Endothelial cell of umbilical vein (primary cell): ENCODE measurements around the gene MCRIP1. TPM values are rescaled to one million over a fixed set of nuclear protein-coding genes. Genes with fewer than 3 reads are reported as not detected.

Experiments used
- BruUV-seq: library from RNA; stranded (reverse); fragments of 400-500 nt; replicated peaks from 2 replicates; lab custom pipeline; 2021; lab: Mats Ljungman, UMichigan
- CTCF ChIA-PET: fragments of 300-600, 350-600 bp; sonication (Branson Sonifier 250); formaldehyde crosslinking; loops from one replicate; lab custom pipeline; 2021; ENCODE audit warnings: antibody characterized with exemption, inconsistent platforms; lab: Charles Lee
- POLR2A ChIA-PET: fragments of 300-600, 350-600 bp; sonication (Branson Sonifier 250); formaldehyde crosslinking; loops from one replicate; lab custom pipeline; 2021; ENCODE audit warnings: antibody characterized with exemption, inconsistent platforms; lab: Charles Lee
- DNase-seq: peaks from one replicate; pipeline ENCODE4 v3.0.0-alpha.2; 2011; ENCODE audit warnings: low read depth, low spot score
- FAIRE-seq: peaks from 2 replicates; lab custom pipeline; 2011; peaks lifted over from hg19 to GRCh38; lab: Jason Lieb, UNC
- H2AFZ ChIP-seq: 2 replicates; pipeline ENCODE4 v1.6.0; 2012; ENCODE audit warnings: low read depth, low read length, control low read depth, inconsistent platforms
- H3K27ac ChIP-seq: 2 replicates; pipeline ENCODE4 v1.5.1; 2011; ENCODE audit warnings: low read depth, mild to moderate bottlenecking, control low read depth, low read length, moderate library complexity; ENCODE audit not compliant: insufficient read depth
- H3K27me3 ChIP-seq, 2 experiments: 2 replicates each; pipeline versions ENCODE4 v1.6.0 to v1.6.1; 2011; ENCODE audit warnings: low read length in 2 of 2, mixed read lengths in 1 of 2; ENCODE audit not compliant: control insufficient read depth in 2 of 2, insufficient read depth in 2 of 2
- H3K36me3 ChIP-seq, 2 experiments: 2 replicates in 1 of 2; 3 replicates in 1 of 2; pipeline ENCODE4 v1.5.1; 2011; ENCODE audit warnings: low read length in 2 of 2, mild to moderate bottlenecking in 1 of 2, moderate library complexity in 1 of 2; ENCODE audit not compliant: control insufficient read depth in 2 of 2, insufficient read depth in 2 of 2; ENCODE audit errors: extremely low read depth in 1 of 2
- H3K4me1 ChIP-seq: 3 replicates; pipeline ENCODE4 v1.5.1; 2011; ENCODE audit warnings: mild to moderate bottlenecking, low read length; ENCODE audit not compliant: control insufficient read depth, insufficient read depth; ENCODE audit errors: extremely low read depth
- H3K4me2 ChIP-seq: 2 replicates; pipeline ENCODE4 v1.6.1; 2011; ENCODE audit warnings: low read length, control low read depth, mixed read lengths; ENCODE audit not compliant: insufficient read depth
- H3K4me3 ChIP-seq, 3 experiments: fragments of 200-600 bp in 1 of 3; sonication (generic), shearing (Covaris generic) in 1 of 3; replicated peaks in 1 of 3; 2 replicates each; pipeline ENCODE4 v1.5.1; 2011 to 2016; ENCODE audit warnings: control low read depth in 3 of 3, low read length in 3 of 3, mild to moderate bottlenecking in 2 of 3, inconsistent platforms in 1 of 3, low read depth in 1 of 3, moderate library complexity in 1 of 3; ENCODE audit not compliant: insufficient read depth in 1 of 3
- H3K79me2 ChIP-seq: 2 replicates; pipeline ENCODE4 v1.6.0; 2012; ENCODE audit warnings: low read length, inconsistent platforms; ENCODE audit not compliant: control insufficient read depth, insufficient read depth
- H3K9ac ChIP-seq: replicated peaks from 2 replicates; pipeline ENCODE3; 2011; ENCODE audit warnings: low read length, control low read depth; ENCODE audit not compliant: insufficient read depth; ENCODE audit errors: extremely low read depth
- H3K9me1 ChIP-seq: replicated peaks from 3 replicates; pipeline ENCODE4 v1.6.0; 2011; ENCODE audit warnings: mild to moderate bottlenecking, low read length; ENCODE audit not compliant: control insufficient read depth, insufficient read depth; ENCODE audit errors: extremely low read depth
- H3K9me3 ChIP-seq: replicated peaks from 2 replicates; pipeline ENCODE4 v1.5.1; 2012; ENCODE audit warnings: low read length, inconsistent platforms; ENCODE audit not compliant: control insufficient read depth, insufficient read depth
- H4K20me1 ChIP-seq: replicated peaks from 2 replicates; pipeline ENCODE3; 2011; ENCODE audit warnings: mild to moderate bottlenecking, low read length; ENCODE audit not compliant: control insufficient read depth, insufficient read depth; ENCODE audit errors: extremely low read depth
- CTCF ChIP-seq, 2 donors: IDR thresholded peaks; 1 replicate in 1 of 2; 2 replicates in 1 of 2; pipeline ENCODE4 v1.5.1; 2011; ENCODE audit warnings: low read length in 2 of 2, mild to moderate bottlenecking in 2 of 2, moderate library complexity in 2 of 2, control low read depth in 1 of 2, inconsistent platforms in 1 of 2, low read depth in 1 of 2; ENCODE audit not compliant: insufficient read depth in 1 of 2; ENCODE audit errors: extremely low read depth in 1 of 2
- EZH2 ChIP-seq: IDR thresholded peaks from 2 replicates; pipeline ENCODE4 v1.6.1; 2012; ENCODE audit warnings: borderline replicate concordance, low read depth, mild to moderate bottlenecking, moderate library complexity, low read length, inconsistent platforms; ENCODE audit not compliant: severe bottlenecking
- FOS ChIP-seq: IDR thresholded peaks from 2 replicates; pipeline ENCODE4 v1.6.1; 2011; ENCODE audit warnings: mild to moderate bottlenecking, low read length, moderate library complexity, borderline replicate concordance; ENCODE audit not compliant: insufficient read depth
- GATA2 ChIP-seq: IDR thresholded peaks from 2 replicates; pipeline ENCODE4 v1.7.0; 2011; ENCODE audit warnings: low read depth, mild to moderate bottlenecking, moderate library complexity, mixed read lengths, low read length; ENCODE audit not compliant: insufficient read length, insufficient read depth
- JUN ChIP-seq: IDR thresholded peaks from 2 replicates; pipeline ENCODE4 v1.6.1; 2011; ENCODE audit warnings: borderline replicate concordance, low read depth; ENCODE audit not compliant: insufficient read length, insufficient read depth
- MYC ChIP-seq: IDR thresholded peaks from one replicate; pipeline ENCODE4 v1.6.1; 2011; ENCODE audit warnings: mild to moderate bottlenecking, low read depth, low read length
- POLR2A ChIP-seq: IDR thresholded peaks from 2 replicates; pipeline ENCODE4 v1.6.1; 2012; ENCODE audit warnings: low read depth, mild to moderate bottlenecking, control low read depth, low read length
- POLR2AphosphoS5 ChIP-seq: IDR thresholded peaks from 2 replicates; pipeline ENCODE4 v1.6.1; 2012; ENCODE audit warnings: low read depth, mild to moderate bottlenecking, control low read depth, low read length, moderate library complexity; ENCODE audit not compliant: insufficient read depth
- dilution Hi-C: fragments of 300-500 bp; cut with MboI; formaldehyde crosslinking; loops from one replicate; pipeline ENCODE4 v1.15.0; 2019; ENCODE audit warnings: low sequenced_read_pairs; ENCODE audit not compliant: extremely low pct_ligation_motif_present
- intact Hi-C: fragments of 100-400 bp; cut with micrococcal nuclease; formaldehyde crosslinking; loops from one replicate; pipeline ENCODE4 v1.10.0; 2022
- polyA plus RNA-seq, 4 experiments: library from polyadenylated mRNA; depleted of rRNA in 3 of 4; stranded (reverse) in 3 of 4; unstranded in 1 of 4; fragments of >200 nt; gene quantifications; 2 replicates each; pipeline versions ENCODE4 v1.2.1 to v1.2.3, GENCODE V29; 2011 to 2012; ENCODE audit warnings: missing spikeins in 1 of 4
- total RNA-seq: library from RNA; stranded (reverse); gene quantifications from 2 replicates; pipeline ENCODE4 v1.2.3, GENCODE V29; 2021
- TF ChIP-seq, protein P1 (sequence below): IDR thresholded peaks from 2 replicates; pipeline ENCODE4 v1.6.1; 2011; ENCODE audit not compliant: insufficient read depth, insufficient read length

Gene MCRIP1
- total and polyA plus RNA-seq, 2 donors (not counting 3 experiments of a cell fraction or from before 2014, with no cell fraction given) = 121 to 205 TPM

DNA sequence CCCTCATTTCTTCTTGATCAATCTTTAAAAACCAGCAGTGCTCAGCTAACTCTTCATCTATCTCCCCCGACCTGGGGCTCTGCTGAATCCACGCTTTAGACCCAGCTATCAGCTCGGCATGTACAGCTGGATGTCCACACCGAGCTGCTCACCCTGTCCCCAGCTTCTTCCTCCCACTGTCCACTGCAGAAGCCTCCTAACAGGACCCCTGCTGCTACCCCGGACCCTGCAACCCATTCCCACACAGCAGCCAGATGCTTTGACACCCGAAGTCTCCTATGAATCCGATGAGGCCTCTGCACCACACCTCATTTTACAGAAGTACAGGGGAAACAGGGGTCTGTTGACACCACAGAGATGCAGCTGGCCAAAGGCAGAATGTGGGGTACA lies 15.3 kb downstream of the MCRIP1 start:
- POLR2A ChIA-PET = no interaction called here
- no TSS peak for BruUV-seq

More for the DNA sequence above, 15.3 kb downstream of the MCRIP1 start:
- TF ChIP-seq GATA2 (no peak), POLR2AphosphoS5 (no peak), CTCF (IDR thresholded peaks at IDR 0.05; ENCODE audit: extremely low read depth in 1 of 2, insufficient read depth in 1 of 2, low read depth in 1 of 2, low read length in 2 of 2) (no peak), POLR2A (no peak), JUN (no peak), EZH2 (no peak), FOS (no peak), MYC (no peak)
- TF ChIP-seq, protein P1, sequence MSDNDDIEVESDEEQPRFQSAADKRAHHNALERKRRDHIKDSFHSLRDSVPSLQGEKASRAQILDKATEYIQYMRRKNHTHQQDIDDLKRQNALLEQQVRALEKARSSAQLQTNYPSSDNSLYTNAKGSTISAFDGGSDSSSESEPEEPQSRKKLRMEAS = no peak
- CTCF ChIA-PET = interaction anchor here (0.8 kb wide), 1 partner anchor 83 kb away, joined by 3 read pairs; no protein-coding TSS in a partner anchor
- no peak overlapping the region for H2AFZ ChIP-seq
- no peak for FAIRE-seq
- H3K36me3 ChIP-seq = no peaks in the 10 kb centered on the region
- no peaks in the 10 kb centered on the region for H3K79me2 ChIP-seq
- H3K4me3 ChIP-seq = no peak overlapping the region
- H3K4me1 ChIP-seq = no peaks in the 10 kb centered on the region
- intact Hi-C loops = no loop called here
- no peaks in the 10 kb centered on the region for H3K9me1 ChIP-seq
- no peak overlapping the region for H3K4me2 ChIP-seq
- H3K27me3 ChIP-seq = peaks cover 0 to 2% of the 10 kb centered on the region in 2 experiments
- no peak overlapping the region for H3K27ac ChIP-seq
- dilution Hi-C loops = no loop called here
- no peak for DNase-seq
- no peaks in the 10 kb centered on the region for H4K20me1 ChIP-seq
- no peaks in the 10 kb centered on the region for H3K9me3 ChIP-seq
- no peak overlapping the region for H3K9ac ChIP-seq
